HL-60 (cell line): ENCODE measurements around the gene PLAAT1.

ENCODE experiments used
- CTCF ChIP-seq: IDR thresholded peaks from one replicate; pipeline ENCODE4 v1.5.1; 2011; ENCODE audit warnings: low read length, control low read depth, inconsistent platforms; ENCODE audit not compliant: insufficient read depth
- POLR2AphosphoS5 ChIP-seq: IDR thresholded peaks from 2 replicates; pipeline ENCODE4 v1.6.1; 2012; ENCODE audit warnings: low read depth
- SPI1 ChIP-seq: IDR thresholded peaks from 2 replicates; pipeline ENCODE4 v1.6.1; 2012; ENCODE audit warnings: low read depth, mild to moderate bottlenecking, borderline replicate concordance

- TF ChIP-seq CTCF, result no peak
- TF ChIP-seq SPI1, result no peak
- no peak for TF ChIP-seq POLR2AphosphoS5
These were observed 51.4 kb downstream of the PLAAT1 start for GRCh38 chr3:193292386-193292785.
